ENCODE results near the gene IP6K3.
A peak's percentile ranks its signal among the peaks of the same experiment; 100 is the strongest.

The IP6K3 gene

GRCh38 chr6:33745548-33745947 lies 1.2 kb downstream of the IP6K3 start:
- no peak for DNase-seq (ENCODE audit: low read depth, low spot score)
- H3K4me3 ChIP-seq (ENCODE audit: low read length), result no peak overlapping the region

DNA sequence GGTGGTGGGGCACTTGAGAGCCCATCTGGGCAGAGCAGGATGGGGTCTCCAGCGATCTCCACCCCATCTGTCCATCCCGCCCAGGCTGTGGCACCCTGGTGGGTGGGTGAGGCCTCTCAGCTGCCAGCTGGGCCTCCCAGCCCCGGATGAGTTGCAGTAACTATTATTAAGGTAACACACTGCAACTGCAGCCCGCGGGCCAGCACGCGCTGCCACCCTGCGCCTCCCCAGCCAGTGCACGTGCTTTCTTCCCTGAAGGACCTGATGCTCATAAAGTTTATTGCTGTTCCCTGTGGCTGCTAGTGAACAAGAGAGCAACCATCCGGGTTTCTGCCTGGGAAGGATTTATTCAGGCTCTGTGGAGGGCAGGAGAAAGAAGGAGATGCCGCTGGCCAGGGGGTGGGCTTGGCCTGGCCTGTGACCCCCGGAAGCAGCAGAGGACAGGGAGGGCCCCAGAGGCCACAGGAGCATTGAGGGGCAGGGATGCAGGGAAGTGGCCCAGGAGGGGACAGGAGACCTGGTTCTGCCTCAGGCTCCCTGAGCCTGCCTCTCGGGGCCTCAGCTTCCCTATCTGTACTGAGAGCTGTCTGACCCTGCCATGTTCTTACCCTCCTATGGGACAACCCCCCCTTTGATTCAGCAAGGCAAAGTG lies 1.7 kb downstream of the IP6K3 start:
- no peak overlapping the region for H3K4me3 ChIP-seq (ENCODE audit: low read length)
- no peak for DNase-seq (ENCODE audit: low read depth, low spot score)

DNA sequence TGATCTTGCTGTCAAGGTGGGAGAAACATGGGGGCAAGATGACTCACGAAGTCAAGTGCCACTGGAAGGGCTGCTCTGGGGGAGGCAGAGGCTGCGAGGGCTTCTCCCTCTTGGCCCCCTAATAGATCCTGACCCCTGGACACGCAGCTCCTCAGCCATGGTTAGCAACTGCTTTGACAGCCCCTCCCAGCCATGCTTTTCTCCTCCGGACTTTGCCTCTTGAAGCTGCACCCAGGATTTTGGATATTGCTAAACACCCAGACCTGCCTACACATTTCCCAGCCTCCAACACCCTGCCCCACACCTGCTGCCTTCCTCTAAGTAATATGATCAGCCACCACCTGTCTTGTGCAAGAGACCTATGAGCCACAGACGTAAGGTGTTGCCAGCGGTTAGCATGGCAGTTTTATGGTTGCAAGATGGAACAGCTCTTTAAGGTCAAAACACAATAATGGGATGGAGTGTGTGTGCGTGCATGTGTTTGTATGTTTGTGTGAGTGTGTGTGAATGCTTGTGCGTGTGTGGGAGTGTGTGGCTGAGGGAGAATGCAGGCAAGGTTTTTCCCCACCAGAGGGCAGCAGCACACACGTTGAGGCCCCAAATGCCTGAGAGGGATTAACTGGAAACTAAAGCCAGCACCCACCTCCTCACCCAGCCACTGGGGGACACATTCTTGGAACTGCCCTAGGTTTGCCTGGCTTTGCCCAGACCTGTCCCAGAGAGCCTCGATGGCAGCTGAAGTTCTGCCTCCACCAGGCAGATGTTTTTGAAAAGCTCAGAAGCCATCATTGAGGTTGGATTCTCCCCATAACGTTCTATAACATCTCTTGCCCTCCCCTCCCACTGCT lies 2.5 kb downstream of the IP6K3 start:
- DNase-seq (ENCODE audit: low read depth, low spot score), result peak; percentile 57
- no peak overlapping the region for H3K4me3 ChIP-seq (ENCODE audit: low read length)

DNA sequence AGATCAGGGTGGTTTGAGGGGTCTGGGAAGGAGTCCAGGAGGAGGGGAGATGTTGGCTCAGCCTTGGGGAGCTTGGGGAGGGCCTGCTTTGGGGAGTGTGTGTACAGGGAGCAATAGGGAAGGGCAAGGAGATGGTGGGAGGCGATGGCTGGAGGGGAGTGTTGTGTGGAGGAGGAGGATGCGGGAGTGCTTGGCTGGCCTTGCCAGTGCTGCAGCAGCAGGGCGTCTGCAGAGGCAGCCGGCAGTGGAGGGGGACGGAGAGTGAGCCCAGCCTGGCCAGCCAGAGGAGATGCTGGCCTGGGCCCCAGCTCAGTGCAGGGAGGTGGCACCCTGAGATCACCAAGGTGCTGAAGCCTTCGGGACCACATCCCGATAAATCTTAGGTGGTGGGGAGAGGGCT lies 3.9 kb downstream of the IP6K3 start:
- no peak overlapping the region for H3K4me3 ChIP-seq (ENCODE audit: low read length)
- DNase-seq (ENCODE audit: low read depth, low spot score), result no peak

DNA sequence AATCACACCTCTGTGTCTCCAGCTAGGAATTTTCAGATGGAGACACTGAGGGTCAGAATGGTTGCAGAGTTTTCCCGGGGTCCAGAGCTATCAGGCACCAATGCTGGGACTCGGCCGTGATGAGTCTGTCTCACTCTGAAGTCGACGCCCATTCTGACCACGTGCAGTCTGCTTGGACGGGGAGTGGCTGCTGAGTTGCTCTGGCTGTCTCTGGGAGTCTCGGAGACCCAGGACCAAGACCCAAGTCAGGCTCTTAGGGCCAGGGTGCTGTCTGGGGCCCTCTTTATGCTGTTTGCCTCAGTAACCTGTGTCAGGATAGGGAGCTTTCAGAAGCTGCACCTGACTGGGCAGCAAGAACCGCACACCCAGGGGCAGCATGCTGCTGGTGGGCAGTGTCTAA lies 4.6 kb downstream of the IP6K3 start:
- no peak overlapping the region for H3K4me3 ChIP-seq (ENCODE audit: low read length)
- no peak for DNase-seq (ENCODE audit: low read depth, low spot score)

DNA sequence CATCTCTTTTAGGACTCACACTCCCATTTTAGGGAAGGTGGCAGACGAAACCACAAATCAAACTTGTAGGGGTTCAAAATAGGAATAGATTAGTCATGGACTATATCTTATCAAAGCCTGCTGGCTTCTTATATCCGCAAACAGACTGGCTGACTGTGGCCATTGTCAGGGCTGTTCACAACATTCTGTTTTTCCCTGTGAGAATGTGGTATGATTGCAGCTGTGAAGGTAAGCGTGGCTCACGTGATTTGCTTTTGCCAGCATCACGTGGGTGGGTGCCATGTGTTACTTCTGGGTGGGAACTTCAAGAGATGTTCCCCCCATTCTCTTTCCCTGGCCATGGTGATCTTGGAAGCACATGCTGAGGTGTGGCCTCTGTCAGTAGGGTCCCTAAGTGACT lies 5.9 kb downstream of the IP6K3 start:
- no peak for DNase-seq (ENCODE audit: low read depth, low spot score)
- H3K4me3 ChIP-seq (ENCODE audit: low read length), result no peak overlapping the region

- no peak for DNase-seq (ENCODE audit: low read depth, low spot score)
- H3K4me3 ChIP-seq (ENCODE audit: low read length), result no peak overlapping the region
Observed at GRCh38 chr6:33740204-33740608, 6.5 kb downstream of the IP6K3 start.

GRCh38 chr6:33739571-33739970 lies 7.1 kb downstream of the IP6K3 start:
- H3K4me3 ChIP-seq (ENCODE audit: low read length), result no peak overlapping the region
- no peak for DNase-seq (ENCODE audit: low read depth, low spot score)

GRCh38 chr6:33738879-33739278 lies 7.8 kb downstream of the IP6K3 start:
- H3K4me3 ChIP-seq (ENCODE audit: low read length), result no peak overlapping the region
- DNase-seq (ENCODE audit: low read depth, low spot score), result no peak

- DNase-seq (ENCODE audit: low read depth, low spot score), result no peak
- H3K4me3 ChIP-seq (ENCODE audit: low read length), result no peak overlapping the region
Observed at GRCh38 chr6:33738153-33738552, 8.6 kb downstream of the IP6K3 start.

DNA sequence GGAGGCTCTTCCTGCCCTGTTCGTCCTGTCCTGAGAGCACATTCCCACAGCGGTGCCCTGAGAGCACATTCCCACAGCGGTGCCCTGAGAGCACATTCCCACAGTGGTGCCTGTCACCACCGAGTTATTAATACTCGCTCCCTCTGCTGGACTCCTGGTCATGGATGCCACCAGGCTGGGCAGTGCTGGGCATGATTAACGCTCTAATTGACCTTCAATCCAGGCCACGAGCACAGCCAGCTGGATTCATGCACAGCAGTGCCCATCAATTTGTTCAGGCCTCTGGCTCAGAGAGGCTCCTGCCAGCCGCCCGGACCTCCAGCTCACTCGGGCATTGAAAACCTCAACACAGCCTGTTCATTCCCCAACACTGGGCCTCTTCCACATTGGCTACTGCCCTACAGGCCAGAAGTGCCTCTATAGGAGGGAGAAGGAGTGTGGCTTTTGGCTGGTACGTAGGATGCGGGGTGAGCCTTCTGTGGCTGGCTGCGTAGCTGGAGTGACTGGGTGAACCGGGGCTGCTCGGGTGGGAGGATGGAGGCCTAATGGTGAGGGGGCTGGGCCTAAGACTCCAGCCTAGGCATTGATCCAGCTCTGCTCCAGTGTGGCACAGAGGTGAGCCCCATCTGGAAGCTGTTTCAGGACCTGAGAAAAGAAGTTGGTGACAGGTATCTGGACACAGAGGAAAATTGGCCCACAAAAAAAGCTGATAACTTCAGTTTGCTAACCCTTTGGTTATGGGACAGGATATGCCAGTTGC lies 9.3 kb downstream of the IP6K3 start:
- no peak for DNase-seq (ENCODE audit: low read depth, low spot score)
- H3K4me3 ChIP-seq (ENCODE audit: low read length), result no peak overlapping the region

DNA sequence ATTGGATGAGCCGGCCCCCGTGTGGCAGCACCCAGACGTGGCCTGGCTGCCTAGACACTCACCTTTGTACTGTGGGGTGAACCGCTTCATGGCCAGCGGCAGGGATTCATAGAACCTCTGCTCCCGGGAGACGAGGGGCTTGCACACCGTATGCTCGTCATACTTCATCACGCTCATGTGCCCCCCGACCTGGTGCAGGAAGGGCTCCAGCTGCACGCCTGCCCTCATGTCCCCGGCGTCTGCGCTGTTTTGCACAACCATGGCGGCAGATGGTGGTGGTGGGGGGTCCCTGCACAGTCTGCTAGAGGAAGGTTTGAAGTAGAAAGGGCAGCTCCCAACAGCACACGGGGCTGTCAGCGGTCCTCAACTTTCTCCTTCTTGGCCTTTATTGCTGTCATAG lies 11.5 kb downstream of the IP6K3 start:
- H3K4me3 ChIP-seq (ENCODE audit: low read length), result no peak overlapping the region
- DNase-seq (ENCODE audit: low read depth, low spot score), result no peak

DNA sequence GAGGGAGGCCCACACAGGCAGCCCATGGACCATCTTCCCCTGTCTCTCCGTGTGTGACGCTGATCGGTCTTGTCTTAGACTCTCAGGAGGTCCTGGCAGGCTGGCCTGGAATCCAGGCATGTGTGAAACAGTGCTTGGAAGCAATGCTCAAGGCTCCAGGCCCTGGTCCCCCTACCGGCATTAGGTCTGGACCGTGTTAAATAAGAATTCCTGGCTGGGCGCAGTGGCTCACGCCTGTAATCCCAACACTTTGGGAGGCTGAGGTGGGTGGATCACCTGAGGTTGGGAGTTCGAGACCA lies 13.0 kb downstream of the IP6K3 start:
- H3K4me3 ChIP-seq (ENCODE audit: low read length), result no peak overlapping the region
- DNase-seq (ENCODE audit: low read depth, low spot score), result no peak

DNA sequence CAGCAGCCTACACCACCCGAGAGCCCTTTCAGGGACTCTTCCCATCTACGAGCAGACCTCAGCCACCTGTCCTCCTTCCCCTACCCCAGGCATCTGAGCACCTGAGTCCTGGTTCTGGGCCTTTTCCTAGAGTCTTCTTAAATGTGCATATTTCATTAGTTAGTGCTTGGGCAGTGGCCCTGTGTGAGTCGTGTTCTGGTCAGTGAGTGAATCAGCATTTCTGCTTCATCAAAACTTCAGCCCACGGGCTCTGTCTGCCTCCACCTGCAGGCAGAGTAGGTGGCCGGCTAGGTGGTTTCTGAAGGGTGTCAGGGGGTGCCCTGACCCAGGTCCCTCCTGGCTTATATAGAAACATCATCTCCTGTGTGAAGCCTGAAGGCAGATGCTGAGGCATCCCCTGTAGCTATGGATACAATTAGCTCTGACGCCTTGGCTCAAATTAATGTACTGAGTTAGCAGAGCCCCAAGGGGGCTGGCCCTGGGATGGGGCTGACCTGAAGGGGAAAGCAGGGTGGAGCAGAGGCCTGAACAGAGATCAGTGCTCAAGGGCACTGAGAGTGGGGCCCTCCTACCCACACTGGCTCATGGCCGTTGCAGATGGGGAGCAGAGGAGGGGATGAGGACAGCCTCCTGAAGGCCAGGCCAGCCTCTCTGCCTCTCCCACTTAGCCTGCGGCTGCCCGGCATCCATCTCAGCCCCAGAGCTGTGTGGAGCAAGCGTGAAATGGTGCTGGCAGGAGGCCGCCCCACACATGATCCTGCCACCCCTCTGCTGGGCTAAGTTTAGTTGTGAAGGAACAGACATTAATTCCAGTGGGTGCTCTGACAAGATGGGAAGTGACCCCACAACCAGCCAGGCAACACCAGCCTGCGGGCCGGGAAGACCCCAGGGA lies 13.6 kb downstream of the IP6K3 start:
- no peak for DNase-seq (ENCODE audit: low read depth, low spot score)

GRCh38 chr6:33732385-33732784 lies 14.3 kb downstream of the IP6K3 start:
- no peak overlapping the region for H3K4me3 ChIP-seq (ENCODE audit: low read length)
- DNase-seq (ENCODE audit: low read depth, low spot score), result no peak

More for the DNA sequence above, 13.6 kb downstream of the IP6K3 start:
- no peak overlapping the region for H3K4me3 ChIP-seq (ENCODE audit: low read length)

DNA sequence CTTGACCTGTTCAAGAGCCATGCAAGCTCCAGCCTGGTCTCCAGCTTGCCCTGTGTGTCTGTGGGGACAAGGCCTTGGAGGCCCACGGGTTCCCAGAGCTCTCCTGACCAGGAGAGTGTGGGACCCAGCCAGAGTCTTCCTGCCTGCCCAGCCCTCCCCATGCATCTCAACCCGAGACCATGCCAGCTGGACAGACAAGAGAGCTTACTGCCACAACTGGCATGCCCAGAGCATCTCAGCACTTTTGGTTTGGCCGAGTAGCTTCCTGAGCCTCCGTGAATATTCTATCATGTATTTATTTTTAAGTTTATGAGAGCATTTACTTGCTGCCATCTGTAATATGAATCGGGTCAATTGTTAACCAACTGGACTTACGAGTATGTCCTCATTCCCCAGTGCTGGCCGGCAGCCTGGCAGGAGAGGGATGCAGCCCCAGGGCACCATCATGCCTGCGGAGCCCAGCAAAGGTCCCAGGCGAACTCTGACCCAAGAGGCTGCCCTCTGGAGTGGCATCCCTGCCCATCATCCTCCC lies 14.9 kb downstream of the IP6K3 start:
- no peak overlapping the region for H3K4me3 ChIP-seq (ENCODE audit: low read length)
- no peak for DNase-seq (ENCODE audit: low read depth, low spot score)

DNA sequence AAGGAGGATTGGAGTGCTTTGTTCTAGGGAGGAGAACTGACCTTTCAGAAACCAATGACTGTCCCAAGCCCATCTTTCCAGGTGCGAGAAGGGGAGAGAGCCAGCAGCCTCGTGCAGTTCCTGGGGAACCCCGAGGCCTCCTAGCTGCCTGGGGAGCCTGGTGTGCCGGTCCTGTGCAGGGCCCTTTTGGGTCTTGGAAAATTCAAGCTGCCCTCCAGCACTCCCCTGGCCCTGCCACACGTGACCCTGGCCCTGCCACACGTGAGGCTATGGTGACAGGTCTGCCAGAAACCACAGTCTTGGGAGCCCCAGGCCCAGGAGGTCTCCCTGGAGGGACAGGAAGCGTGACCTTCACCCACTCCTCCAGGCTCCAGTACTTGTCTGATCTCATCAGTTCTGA lies 15.7 kb downstream of the IP6K3 start:
- no peak for DNase-seq (ENCODE audit: low read depth, low spot score)
- no peak overlapping the region for H3K4me3 ChIP-seq (ENCODE audit: low read length)

- no peak for DNase-seq (ENCODE audit: low read depth, low spot score)
- no peak overlapping the region for H3K4me3 ChIP-seq (ENCODE audit: low read length)
Observed at GRCh38 chr6:33730611-33731010, 16.1 kb downstream of the IP6K3 start.

DNA sequence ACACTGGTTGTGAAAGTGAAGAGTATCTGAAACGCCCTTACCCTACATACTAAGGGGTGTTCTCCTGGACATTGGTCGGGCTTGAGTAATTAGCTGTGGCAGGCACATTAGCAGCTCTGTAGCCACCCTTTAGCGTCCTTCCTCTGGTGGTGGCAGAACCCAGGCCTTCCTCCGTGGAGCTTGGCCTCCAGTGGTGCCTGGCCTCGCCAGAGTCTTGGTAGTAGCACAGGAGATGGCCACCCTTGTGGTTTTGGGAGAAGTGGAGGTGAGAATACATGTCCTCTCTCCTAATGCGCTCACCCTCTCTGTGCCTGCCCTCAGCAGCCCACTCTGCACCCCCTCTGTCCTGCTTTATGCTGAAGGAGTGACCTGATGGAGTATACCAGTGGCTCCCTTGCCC lies 17.6 kb downstream of the IP6K3 start:
- DNase-seq (ENCODE audit: low read depth, low spot score), result no peak

More for the DNA sequence above, 17.6 kb downstream of the IP6K3 start:
- H3K4me3 ChIP-seq (ENCODE audit: low read length), result no peak overlapping the region
